ENCODE measurements around the gene CACNA1A.

DNA sequence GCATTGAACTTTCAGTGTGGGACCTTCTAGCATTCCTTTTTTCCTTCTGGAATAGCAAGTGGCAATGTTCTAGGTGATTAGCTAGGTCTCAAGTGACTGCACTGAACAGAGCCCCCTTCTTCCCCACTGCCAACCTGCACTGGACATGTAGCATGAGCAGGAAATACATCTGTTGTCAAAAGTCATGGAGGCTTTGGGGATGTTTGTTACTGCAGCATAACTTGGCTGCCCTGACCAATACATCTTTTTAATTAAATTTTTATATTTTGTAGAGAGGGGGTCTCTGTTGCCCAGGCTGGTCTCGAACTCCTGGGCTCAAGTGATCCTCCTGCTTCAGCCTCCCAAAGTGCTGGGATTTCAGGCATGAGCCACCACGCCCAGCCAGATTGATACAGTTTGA lies 163.6 kb downstream of the CACNA1A start:
- TF ChIP-seq CTCF (optimal IDR thresholded peaks at IDR 0.05 in 1 of 3, IDR thresholded peaks at IDR 0.05 in 1 of 3, conservative IDR thresholded peaks at IDR 0.05 in 1 of 3; ENCODE audit: extremely low read depth in 1 of 3, insufficient read depth in 2 of 3, low read length in 3 of 3) (no peak), EZH2 (IDR thresholded peaks at IDR 0.05; ENCODE audit: low read length) (no peak)

Data from keratinocyte (primary cell).